WTC11 (cell line): ENCODE data around the gene LIN28A. TPM values are rescaled to one million over a fixed set of nuclear protein-coding genes. Genes with fewer than 3 reads are reported as not detected.

ENCODE experiments used
- ATAC-seq: fragments of 200-7000 bp; cut with Tn5 transposase; 2 replicates; pipeline ENCODE4 v1.10.0; 2021; ENCODE audit warnings: mild to moderate bottlenecking, moderate library complexity
- CTCF ChIA-PET: fragments of 300-600 bp; sonication (Branson Sonifier 250); formaldehyde crosslinking; loops from one replicate; lab custom pipeline; 2021; ENCODE audit warnings: antibody characterized with exemption; lab: Charles Lee
- POLR2A ChIA-PET: fragments of 350-600 bp; sonication (Branson Sonifier 250); formaldehyde crosslinking; loops from one replicate; lab custom pipeline; 2021; ENCODE audit warnings: antibody characterized with exemption; lab: Charles Lee
- DNase-seq: peaks from one replicate; pipeline ENCODE4 v3.0.0; 2021; ENCODE audit warnings: low spot score
- H3K27ac Mint-ChIP-seq: 2 replicates; pipeline ENCODE4 v1.8.0; 2021; ENCODE audit warnings: mixed read lengths
- H3K27me3 Mint-ChIP-seq: 2 replicates; pipeline ENCODE4 v1.8.0; 2021; ENCODE audit warnings: low read depth, mild to moderate bottlenecking, moderate library complexity, mixed read lengths
- H3K36me3 Mint-ChIP-seq: 2 replicates; pipeline ENCODE4 v1.8.0; 2021; ENCODE audit warnings: mixed read lengths
- H3K4me1 Mint-ChIP-seq: 2 replicates; pipeline ENCODE4 v1.8.0; 2022; ENCODE audit warnings: mixed read lengths
- H3K4me3 Mint-ChIP-seq: 2 replicates; pipeline ENCODE4 v1.8.0; 2021; ENCODE audit warnings: mild to moderate bottlenecking, moderate library complexity, mixed read lengths
- H3K9me3 Mint-ChIP-seq: 2 replicates; pipeline ENCODE4 v1.8.0; 2021; ENCODE audit warnings: mixed read lengths
- ARID4B ChIP-seq: sonication (generic); formaldehyde crosslinking; IDR thresholded peaks from 2 replicates; pipeline ENCODE4 v1.8.0; 2023; ENCODE audit warnings: missing genetic modification reagents, mild to moderate bottlenecking, borderline replicate concordance
- ETV6 ChIP-seq: sonication (generic); formaldehyde crosslinking; IDR thresholded peaks from 2 replicates; pipeline ENCODE4 v1.8.1; 2022; ENCODE audit warnings: mild to moderate bottlenecking, missing genetic modification reagents
- FOXK1 ChIP-seq: sonication (generic); formaldehyde crosslinking; IDR thresholded peaks from 2 replicates; pipeline ENCODE4 v1.8.0; 2022; ENCODE audit warnings: mild to moderate bottlenecking, moderate library complexity, missing genetic modification reagents
- IRF1 ChIP-seq: sonication (generic); formaldehyde crosslinking; IDR thresholded peaks from 2 replicates; pipeline ENCODE4 v1.8.0; 2023; ENCODE audit warnings: missing genetic modification reagents
- JAZF1 ChIP-seq: fragments of 250-450 bp; sonication (Bioruptor Pico); IDR thresholded peaks from 2 replicates; pipeline ENCODE4 v1.9.0; 2021; ENCODE audit warnings: moderate library complexity, mild to moderate bottlenecking, inconsistent platforms
- MXD4 ChIP-seq: fragments of 250-450 bp; sonication (Bioruptor Pico); IDR thresholded peaks from 2 replicates; pipeline ENCODE4 v1.8.0; 2021; ENCODE audit warnings: mild to moderate bottlenecking, moderate library complexity, borderline replicate concordance
- MYBL2 ChIP-seq: sonication (generic); formaldehyde crosslinking; IDR thresholded peaks from 2 replicates; pipeline ENCODE4 v1.8.1; 2023; ENCODE audit warnings: mild to moderate bottlenecking, moderate library complexity, missing genetic modification reagents
- NFE2L1 ChIP-seq: sonication (generic); formaldehyde crosslinking; IDR thresholded peaks from 2 replicates; pipeline ENCODE4 v1.8.1; 2023; ENCODE audit warnings: missing genetic modification reagents
- NR3C1 ChIP-seq: sonication (generic); formaldehyde crosslinking; conservative IDR thresholded peaks from 2 replicates; pipeline ENCODE4 v1.8.1; 2023; ENCODE audit warnings: low read depth, mild to moderate bottlenecking, missing genetic modification reagents
- PRRX2 ChIP-seq: fragments of 250-450 bp; sonication (Bioruptor Pico); IDR thresholded peaks from 2 replicates; pipeline ENCODE4 v1.8.0; 2021; ENCODE audit warnings: mild to moderate bottlenecking
- SP1 ChIP-seq: sonication (generic); formaldehyde crosslinking; conservative IDR thresholded peaks from 2 replicates; pipeline ENCODE4 v1.8.1; 2022; ENCODE audit warnings: missing genetic modification reagents
- TP53 ChIP-seq: sonication (generic); formaldehyde crosslinking; IDR thresholded peaks from 2 replicates; pipeline ENCODE4 v1.8.1; 2023; ENCODE audit warnings: mild to moderate bottlenecking, missing genetic modification reagents
- ZNF281 ChIP-seq: sonication (generic); formaldehyde crosslinking; IDR thresholded peaks from 2 replicates; pipeline ENCODE4 v1.8.0; 2023; ENCODE audit warnings: mild to moderate bottlenecking, missing genetic modification reagents
- total RNA-seq: library from RNA; stranded (reverse); gene quantifications from 3 replicates; pipeline ENCODE4 v1.2.3, GENCODE V29; 2021
- TF ChIP-seq, protein P1 (sequence below): sonication (generic); formaldehyde crosslinking; IDR thresholded peaks from 2 replicates; pipeline ENCODE4 v1.8.1; 2022; ENCODE audit warnings: low read depth, mild to moderate bottlenecking, moderate library complexity, missing genetic modification reagents, borderline replicate concordance
- TF ChIP-seq, protein P2 (sequence below): sonication (generic); formaldehyde crosslinking; IDR thresholded peaks from 2 replicates; pipeline ENCODE4 v1.8.0; 2022; ENCODE audit warnings: mild to moderate bottlenecking, missing genetic modification reagents
- TF ChIP-seq, protein P3 (sequence below): fragments of 250-450 bp; sonication (Bioruptor Pico); conservative IDR thresholded peaks from 2 replicates; pipeline ENCODE4 v1.9.0; 2021; ENCODE audit warnings: mild to moderate bottlenecking

LIN28A gene
- total RNA-seq, 1 experiment from 2014 or later: 1,251 TPM

DNA sequence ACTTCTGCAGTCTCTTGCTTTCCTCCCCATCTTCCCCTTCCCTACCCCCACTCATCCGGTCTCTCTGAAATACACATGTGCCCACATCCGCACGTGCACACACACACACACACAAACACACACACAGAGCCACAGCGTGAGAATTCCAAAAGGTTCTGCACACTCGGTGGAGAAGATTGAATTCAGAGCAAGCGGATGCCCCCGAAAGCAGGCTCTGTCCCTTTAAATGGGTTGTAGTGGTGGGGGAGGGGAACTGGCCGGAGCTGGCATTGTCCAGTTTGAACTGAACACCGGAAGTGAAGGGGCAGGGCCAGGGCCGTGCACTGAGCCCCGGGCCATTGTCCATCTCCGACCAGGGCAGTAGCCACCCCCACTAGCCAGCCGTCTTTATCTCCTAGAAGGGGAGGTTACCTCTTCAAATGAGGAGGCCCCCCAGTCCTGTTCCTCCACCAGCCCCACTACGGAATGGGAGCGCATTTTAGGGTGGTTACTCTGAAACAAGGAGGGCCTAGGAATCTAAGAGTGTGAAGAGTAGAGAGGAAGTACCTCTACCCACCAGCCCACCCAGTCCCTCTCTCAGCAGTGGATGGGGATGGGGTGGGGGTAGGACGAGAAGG lies 1.3 kb upstream of the LIN28A start:
- Mint-ChIP-seq H3K4me3 (peak overlapping the region; percentile 84), H3K4me1 (peaks cover 39% of the 10 kb centered on the region), H3K36me3 (peaks cover 32% of the 10 kb centered on the region), H3K27me3 (no peaks in the 10 kb centered on the region; the same call in 1 of the 2 replicates), H3K27ac (peak overlapping the region; percentile 99), H3K9me3 (no peaks in the 10 kb centered on the region)
- ATAC-seq (peak; percentile 9), DNase-seq (peak; percentile 88)
- CTCF ChIA-PET: interaction anchor here (0.6 to 2.0 kb wide), 17 partner anchors 10 to 373 kb away, joined by 3 to 15 read pairs (median 7); partner anchors contain the start of genes CD52, CEP85, DHDDS and SH3BGRL3
- TF ChIP-seq ARID4B (no peak), MXD4 (no peak), TP53 (CRISPR knock-in tag) (no peak), ETV6 (CRISPR knock-in tag) (peak; percentile 34; the same call in 1 of the 2 replicates), SP1 (peak; percentile 59; the same call in 1 of the 2 replicates), JAZF1 (CRISPR knock-in tag) (no peak), IRF1 (CRISPR knock-in tag) (no peak), PRRX2 (no peak), NR3C1 (no peak), MYBL2 (CRISPR knock-in tag) (0 out of 2 replicates have a peak, but pooled peaks have one; percentile 54), ZNF281 (CRISPR knock-in tag) (peak; percentile 96), NFE2L1 (CRISPR knock-in tag) (peak; percentile 41; the same call in 1 of the 2 replicates), FOXK1 (CRISPR knock-in tag) (peak; percentile 55; the same call in 1 of the 2 replicates)
- TF ChIP-seq, protein P1, sequence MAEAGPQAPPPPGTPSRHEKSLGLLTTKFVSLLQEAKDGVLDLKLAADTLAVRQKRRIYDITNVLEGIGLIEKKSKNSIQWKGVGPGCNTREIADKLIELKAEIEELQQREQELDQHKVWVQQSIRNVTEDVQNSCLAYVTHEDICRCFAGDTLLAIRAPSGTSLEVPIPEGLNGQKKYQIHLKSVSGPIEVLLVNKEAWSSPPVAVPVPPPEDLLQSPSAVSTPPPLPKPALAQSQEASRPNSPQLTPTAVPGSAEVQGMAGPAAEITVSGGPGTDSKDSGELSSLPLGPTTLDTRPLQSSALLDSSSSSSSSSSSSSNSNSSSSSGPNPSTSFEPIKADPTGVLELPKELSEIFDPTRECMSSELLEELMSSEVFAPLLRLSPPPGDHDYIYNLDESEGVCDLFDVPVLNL (CRISPR knock-in tag): no peak
- TF ChIP-seq, protein P2, sequence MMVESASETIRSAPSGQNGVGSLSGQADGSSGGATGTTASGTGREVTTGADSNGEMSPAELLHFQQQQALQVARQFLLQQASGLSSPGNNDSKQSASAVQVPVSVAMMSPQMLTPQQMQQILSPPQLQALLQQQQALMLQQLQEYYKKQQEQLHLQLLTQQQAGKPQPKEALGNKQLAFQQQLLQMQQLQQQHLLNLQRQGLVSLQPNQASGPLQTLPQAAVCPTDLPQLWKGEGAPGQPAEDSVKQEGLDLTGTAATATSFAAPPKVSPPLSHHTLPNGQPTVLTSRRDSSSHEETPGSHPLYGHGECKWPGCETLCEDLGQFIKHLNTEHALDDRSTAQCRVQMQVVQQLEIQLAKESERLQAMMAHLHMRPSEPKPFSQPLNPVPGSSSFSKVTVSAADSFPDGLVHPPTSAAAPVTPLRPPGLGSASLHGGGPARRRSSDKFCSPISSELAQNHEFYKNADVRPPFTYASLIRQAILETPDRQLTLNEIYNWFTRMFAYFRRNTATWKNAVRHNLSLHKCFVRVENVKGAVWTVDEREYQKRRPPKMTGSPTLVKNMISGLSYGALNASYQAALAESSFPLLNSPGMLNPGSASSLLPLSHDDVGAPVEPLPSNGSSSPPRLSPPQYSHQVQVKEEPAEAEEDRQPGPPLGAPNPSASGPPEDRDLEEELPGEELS: peak; percentile 67; the same call in 1 of the 2 replicates
- TF ChIP-seq, protein P3, sequence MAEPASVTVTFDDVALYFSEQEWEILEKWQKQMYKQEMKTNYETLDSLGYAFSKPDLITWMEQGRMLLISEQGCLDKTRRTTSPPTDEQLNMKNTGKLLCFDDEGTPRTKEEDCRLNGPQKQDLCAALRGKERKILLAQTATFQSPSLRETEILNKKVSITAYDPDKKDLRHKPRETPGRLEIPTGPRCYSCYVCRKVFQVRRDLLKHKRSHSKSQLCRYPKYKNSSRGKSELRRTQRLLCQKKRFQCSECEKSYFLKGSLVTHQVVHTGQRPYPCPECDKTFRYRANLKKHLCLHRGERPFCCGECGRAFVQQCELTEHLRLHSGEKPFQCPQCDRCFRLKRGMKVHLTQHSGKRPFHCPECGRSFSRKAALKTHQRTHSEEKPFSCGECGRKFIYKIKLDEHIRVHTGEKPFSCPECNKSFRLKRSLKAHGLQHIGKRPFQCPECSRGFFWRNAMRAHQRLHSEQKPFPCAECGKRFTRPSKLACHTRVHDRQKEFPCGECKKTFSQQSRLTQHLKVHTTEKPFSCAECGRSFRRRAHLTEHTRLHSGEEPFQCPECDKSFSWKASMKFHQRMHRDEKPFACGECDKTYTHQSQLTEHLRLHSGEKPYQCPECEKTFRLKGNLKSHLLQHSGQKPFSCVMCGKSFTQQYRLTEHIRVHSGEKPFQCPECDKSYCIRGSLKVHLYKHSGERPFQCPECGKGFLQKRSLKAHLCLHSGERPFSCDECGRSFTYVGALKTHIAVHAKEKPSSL: no peak
- POLR2A ChIA-PET: interaction anchor here (0.6 to 3.2 kb wide), 14 partner anchors 10 to 682 kb away, joined by 3 to 35 read pairs (median 4); partner anchors contain the start of genes DHDDS, HMGN2 and SH3BGRL3
